Psoas muscle (tissue), 8 donors: ENCODE measurements around the gene GAS6. TPM values are rescaled to one million over a fixed set of nuclear protein-coding genes. Genes with fewer than 3 reads are reported as not detected.
A peak's percentile ranks its signal among the peaks of the same experiment; 100 is the strongest.

Source experiments
- ATAC-seq, 4 donors: fragments of 200-7000 bp; cut with Tn5 transposase; one replicate each; pipeline ENCODE4 v1.9.1; 2020; ENCODE audit warnings: moderate library complexity in 3 of 4, mild to moderate bottlenecking in 2 of 4
- DNase-seq, 2 donors: peaks; one replicate each; pipeline ENCODE4 v3.0.0-alpha.2; 2020
- H3K27ac ChIP-seq: fragments of 200-600 bp; one replicate; pipeline ENCODE4 v1.8.0; 2022
- H3K27me3 ChIP-seq, 3 donors: fragments of 200-600 bp in 1 of 3; one replicate each; pipeline versions ENCODE4 v1.6.1 to v1.8.0; 2013 to 2022; ENCODE audit warnings: low read length in 2 of 3, mild to moderate bottlenecking in 2 of 3, moderate library complexity in 1 of 3; ENCODE audit not compliant: insufficient read depth in 3 of 3
- H3K36me3 ChIP-seq, 2 donors: fragments of 200-600 bp in 1 of 2; one replicate each; pipeline versions ENCODE4 v1.6.1 to v1.8.0; 2013 to 2022; ENCODE audit warnings: low read depth in 1 of 2, mild to moderate bottlenecking in 1 of 2, moderate library complexity in 1 of 2; ENCODE audit not compliant: insufficient read depth in 1 of 2
- H3K4me1 ChIP-seq: fragments of 200-600 bp; one replicate; pipeline ENCODE4 v1.8.0; 2022
- H3K4me3 ChIP-seq: fragments of 200-600 bp; one replicate; pipeline ENCODE4 v1.8.0; 2022; ENCODE audit warnings: mild to moderate bottlenecking
- H3K9me3 ChIP-seq: fragments of 200-600 bp; one replicate; pipeline ENCODE4 v1.8.0; 2022
- CTCF ChIP-seq: fragments of 200-600 bp; IDR thresholded peaks from one replicate; pipeline ENCODE4 v1.8.0; 2022; ENCODE audit warnings: antibody characterized with exemption
- WGBS, 3 donors: extraction: QIAGEN DNeasy Blood & Tissue Kit; methylation state at CpG; one replicate each; pipeline versions ENCODE4 v1.1.6 to v1.1.7; 2013; 5-methylcytosine and 5-hydroxymethylcytosine counted together
- intact Hi-C, 2 donors: fragments of 100-400 bp; cut with DNase I; formaldehyde crosslinking; loops; one replicate each; pipeline versions ENCODE4 v1.11.0 to v1.14.2; 2022
- polyA plus RNA-seq, 3 donors: library from polyadenylated mRNA; stranded (reverse); fragments of 200-250 nt; gene quantifications; one replicate each; pipeline ENCODE4 v1.2.3, GENCODE V29; 2013
- total RNA-seq, 4 donors: library from RNA; stranded (reverse); fragmentation: NEBNext Ultra II Directional in 2 of 4; extraction: Animal tissue kit (Norgen Biotek cat#: 25700) in 2 of 4; gene quantifications; one replicate each; pipeline versions ENCODE4 v1.2.1 to v1.2.4, GENCODE V29; 2021 to 2023
- donor health status: healthy with polysubstance abuse.
- donor health status: DM: no; HTN: no; CAD: no; lungs with moderate emphysema.
- donor health status: Bipolar disorder and iron deficiency.
- donor health status: healthy.
- donor health status: DM: yes; HTN: yes; CAD: no.
- donor health status: DM: no; HTN: no; CAD: no.
- donor health status: DM: no; HTN: no; CAD: no.
- donor health status: DM: yes; HTN: yes; CAD: no.

GAS6 gene
- total and polyA plus RNA-seq, 7 donors: 51.6 to 103 (median 65.8) TPM

GRCh38 chr13:113815151-113816058 is 48.5 kb downstream of the GAS6 start:
- no peak for ATAC-seq
- 74 to 82% (median 79%) methylated on average over 42 of the region's 42 CpGs for WGBS, 3 donors
- Histone ChIP-seq H3K4me1 (peaks cover 29% of the 10 kb centered on the region), H3K4me3 (peak overlapping the region; percentile 11), H3K27me3 (peaks cover 0 to 2% (median 0%) of the 10 kb centered on the region in 3 donors), H3K36me3 (no peaks in the 10 kb centered on the region), H3K9me3 (no peaks in the 10 kb centered on the region), H3K27ac (no peak overlapping the region)
- intact Hi-C loops: loop anchor here (2.0 to 5.0 kb wide), 4 partner anchors 89 to 412 kb away; no protein-coding TSS in a partner anchor
- no peak for TF ChIP-seq CTCF
- no peak for DNase-seq

- intact Hi-C loops: no loop called here
- Histone ChIP-seq H3K27ac (no peak overlapping the region), H3K36me3 (no peaks in the 10 kb centered on the region), H3K9me3 (no peaks in the 10 kb centered on the region), H3K4me3 (no peak overlapping the region), H3K4me1 (peaks cover 19% of the 10 kb centered on the region), H3K27me3 (peaks cover 0 to 2% (median 0%) of the 10 kb centered on the region in 3 donors)
- no peak for ATAC-seq
- no peak for TF ChIP-seq CTCF
- WGBS, 3 donors: 72 to 78% (median 78%) methylated on average over 11 of the region's 11 CpGs
- DNase-seq: no peak
Measured at GRCh38 chr13:113814435-113814821, 49.4 kb downstream of the GAS6 start.

- Histone ChIP-seq H3K4me3 (no peak overlapping the region), H3K4me1 (peaks cover 18% of the 10 kb centered on the region), H3K9me3 (no peaks in the 10 kb centered on the region), H3K27ac (no peak overlapping the region), H3K27me3 (peaks cover 0 to 2% (median 0%) of the 10 kb centered on the region in 3 donors), H3K36me3 (no peaks in the 10 kb centered on the region)
- no peak for TF ChIP-seq CTCF
- DNase-seq: peak in 1 of 2 donors; percentile 27
- no peak for ATAC-seq
- 75 to 80% (median 75%) methylated on average over 28 of the region's 28 CpGs for WGBS, 3 donors
- intact Hi-C loops: no loop called here
Measured at GRCh38 chr13:113813749-113814434, 50.0 kb downstream of the GAS6 start.

GRCh38 chr13:113813070-113813748 is 50.7 kb downstream of the GAS6 start:
- Histone ChIP-seq H3K4me3 (no peak overlapping the region), H3K27ac (no peak overlapping the region), H3K9me3 (no peaks in the 10 kb centered on the region), H3K36me3 (no peaks in the 10 kb centered on the region), H3K27me3 (peaks cover 0 to 2% (median 0%) of the 10 kb centered on the region in 3 donors), H3K4me1 (peaks cover 15% of the 10 kb centered on the region)
- peak in 1 of 2 donors; percentile 11 for DNase-seq
- TF ChIP-seq CTCF: no peak
- intact Hi-C loops: no loop called here
- no peak for ATAC-seq
- 85 to 88% (median 87%) methylated on average over 29 to 30 of the region's 30 CpGs for WGBS, 3 donors
